Measurements from ENCODE around the gene NLGN1.

- TF ChIP-seq EZH2phosphoT487 (IDR thresholded peaks at IDR 0.05; ENCODE audit: insufficient read depth, low read depth) (no peak), EZH2 (IDR thresholded peaks at IDR 0.05; ENCODE audit: insufficient read depth, poor library complexity, severe bottlenecking) (no peak)
Observed at GRCh38 chr3:173510565-173510964, 113.0 kb downstream of the NLGN1 start.

Measured in GM23248 (cell line).